GM20000 (cell line): Measurements from ENCODE around the gene CAMTA1.
A peak's percentile ranks its signal among the peaks of the same experiment; 100 is the strongest.

Source experiments
- DNase-seq: peaks from one replicate; pipeline ENCODE4 v3.0.0; 2012; ENCODE audit warnings: low spot score
- TF ChIP-seq, protein P1 (sequence below): IDR thresholded peaks from 2 replicates; pipeline ENCODE4 v1.5.1; 2012; ENCODE audit warnings: mild to moderate bottlenecking, control low read depth; ENCODE audit errors: extremely low read depth, missing control alignments

The CAMTA1 gene

GRCh38 chr1:6788946-6789345 is 3.7 kb downstream of the CAMTA1 start:
- TF ChIP-seq, protein P1, sequence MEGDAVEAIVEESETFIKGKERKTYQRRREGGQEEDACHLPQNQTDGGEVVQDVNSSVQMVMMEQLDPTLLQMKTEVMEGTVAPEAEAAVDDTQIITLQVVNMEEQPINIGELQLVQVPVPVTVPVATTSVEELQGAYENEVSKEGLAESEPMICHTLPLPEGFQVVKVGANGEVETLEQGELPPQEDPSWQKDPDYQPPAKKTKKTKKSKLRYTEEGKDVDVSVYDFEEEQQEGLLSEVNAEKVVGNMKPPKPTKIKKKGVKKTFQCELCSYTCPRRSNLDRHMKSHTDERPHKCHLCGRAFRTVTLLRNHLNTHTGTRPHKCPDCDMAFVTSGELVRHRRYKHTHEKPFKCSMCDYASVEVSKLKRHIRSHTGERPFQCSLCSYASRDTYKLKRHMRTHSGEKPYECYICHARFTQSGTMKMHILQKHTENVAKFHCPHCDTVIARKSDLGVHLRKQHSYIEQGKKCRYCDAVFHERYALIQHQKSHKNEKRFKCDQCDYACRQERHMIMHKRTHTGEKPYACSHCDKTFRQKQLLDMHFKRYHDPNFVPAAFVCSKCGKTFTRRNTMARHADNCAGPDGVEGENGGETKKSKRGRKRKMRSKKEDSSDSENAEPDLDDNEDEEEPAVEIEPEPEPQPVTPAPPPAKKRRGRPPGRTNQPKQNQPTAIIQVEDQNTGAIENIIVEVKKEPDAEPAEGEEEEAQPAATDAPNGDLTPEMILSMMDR, result no peak
- no peak for DNase-seq

GRCh38 chr1:6790146-6790545 is 4.9 kb downstream of the CAMTA1 start:
- no peak for DNase-seq
- TF ChIP-seq, protein P1, result no peak

DNA sequence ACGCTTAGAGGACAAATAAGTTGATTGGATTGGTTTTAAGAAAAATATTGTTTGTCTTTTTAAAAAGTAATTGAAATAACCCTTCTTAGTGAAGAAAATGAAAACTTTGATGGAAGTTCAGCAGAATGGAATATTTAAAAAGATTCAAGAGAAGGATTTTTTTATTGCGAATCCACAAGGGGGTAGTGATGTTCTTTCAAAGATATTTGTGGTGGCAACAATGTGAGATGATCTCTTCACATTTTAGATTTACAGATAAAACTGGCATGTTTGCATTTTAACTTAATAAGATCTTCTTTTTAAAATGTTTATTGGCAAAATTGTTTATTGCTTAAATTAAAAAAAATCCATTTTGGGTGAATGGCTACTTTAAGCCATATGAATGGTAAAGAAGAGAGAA is 8.9 kb downstream of the CAMTA1 start:
- TF ChIP-seq, protein P1, result no peak

DNA sequence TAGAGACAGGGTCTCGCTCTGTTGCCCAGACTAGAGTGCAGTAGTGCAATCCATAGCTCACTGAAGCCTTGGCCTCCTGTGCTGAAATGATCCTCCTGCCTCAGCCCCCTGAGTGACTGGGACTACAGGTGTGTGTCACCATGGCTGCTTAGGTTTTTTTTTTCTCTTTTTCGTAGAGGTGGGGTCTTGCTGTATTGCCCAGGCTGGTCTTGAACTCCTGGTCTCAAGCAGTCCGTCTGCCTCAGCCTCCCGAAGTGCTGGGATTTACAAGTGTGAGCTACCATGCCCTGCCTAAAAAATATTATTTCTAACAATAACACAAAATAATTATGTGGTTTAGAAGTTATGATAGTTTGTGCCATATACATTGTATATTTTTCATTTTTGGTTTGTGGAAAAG is 9.9 kb downstream of the CAMTA1 start:
- no peak for DNase-seq
- TF ChIP-seq, protein P1, result no peak

More for the DNA sequence above, 8.9 kb downstream of the CAMTA1 start:
- peak; percentile 29 for DNase-seq

DNA sequence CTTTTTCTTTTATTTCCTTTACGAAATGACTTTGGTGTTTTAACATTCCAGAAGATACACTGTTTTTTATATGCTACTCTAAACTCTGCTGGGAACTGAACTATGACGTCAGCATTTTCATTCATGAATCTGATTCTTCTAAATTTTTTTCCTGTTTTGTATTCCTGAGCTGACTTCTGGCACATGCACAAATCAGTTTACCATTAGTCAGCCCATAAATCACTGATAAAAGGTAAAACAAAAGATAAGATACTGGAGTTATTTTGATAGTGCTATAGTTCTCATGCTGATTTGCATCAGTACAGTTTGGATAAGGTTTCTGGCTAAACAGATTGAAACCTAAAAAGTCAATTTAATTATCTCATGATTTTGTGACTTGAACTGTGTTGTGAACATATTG is 10.4 kb downstream of the CAMTA1 start:
- no peak for DNase-seq
- TF ChIP-seq, protein P1, result no peak

DNA sequence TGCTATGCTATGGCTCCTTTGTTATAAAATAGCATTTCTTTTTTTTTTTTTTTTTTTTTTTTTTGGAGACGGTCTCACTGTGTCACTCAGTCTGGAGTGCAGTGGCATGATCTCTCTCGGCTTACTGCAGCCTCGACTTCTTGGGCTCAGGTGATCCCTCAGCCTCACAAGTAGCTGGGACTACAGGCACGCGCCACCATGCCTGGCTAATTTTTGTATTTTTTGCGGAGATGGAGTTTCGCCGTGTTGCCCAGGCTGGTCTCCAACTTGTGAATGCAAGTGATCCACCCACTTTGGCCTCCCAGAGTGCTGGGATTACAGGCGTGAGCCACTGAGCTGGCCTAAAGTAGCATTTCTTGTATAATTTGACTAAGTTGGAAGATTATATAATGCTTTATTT is 10.8 kb downstream of the CAMTA1 start:
- DNase-seq, result no peak
- TF ChIP-seq, protein P1, result no peak

DNA sequence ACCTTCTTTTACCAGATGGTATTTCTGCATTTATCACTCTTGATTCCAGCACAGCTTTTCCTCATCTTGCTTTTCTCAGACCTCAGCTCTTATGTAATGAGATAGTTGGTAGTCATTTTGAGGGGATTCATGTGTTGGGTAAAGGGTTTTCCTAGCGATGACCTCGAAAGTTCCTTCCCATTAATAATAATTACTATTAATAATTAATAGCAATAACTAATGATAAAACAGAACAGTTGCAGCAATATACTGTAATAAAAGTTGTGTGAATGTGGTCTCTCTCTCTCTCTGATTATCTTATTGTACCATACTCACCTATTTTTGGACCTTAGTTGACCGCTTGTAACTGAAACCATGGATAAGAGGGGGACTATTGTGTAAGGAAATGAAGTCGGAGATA is 14.2 kb downstream of the CAMTA1 start:
- TF ChIP-seq, protein P1, result no peak
- no peak for DNase-seq
